Esophagus muscularis mucosa (tissue), 3 donors: ENCODE results near the gene BPNT1.

Experiments used
- POLR2A ChIP-seq: fragments of 450-650 bp; IDR thresholded peaks from one replicate; pipeline ENCODE4 v1.6.1; 2017; ENCODE audit warnings: antibody characterized with exemption, moderate library complexity, mild to moderate bottlenecking, low read depth
- TF ChIP-seq, protein P1 (sequence below), 3 experiments: fragments of 200-600 bp in 2 of 3; fragments of 450-650 bp in 1 of 3; sonication (generic) in 2 of 3; IDR thresholded peaks; one replicate each; pipeline ENCODE4 v1.5.1; 2017 to 2019; ENCODE audit warnings: antibody characterized with exemption in 3 of 3, mild to moderate bottlenecking in 2 of 3, moderate library complexity in 1 of 3

DNA sequence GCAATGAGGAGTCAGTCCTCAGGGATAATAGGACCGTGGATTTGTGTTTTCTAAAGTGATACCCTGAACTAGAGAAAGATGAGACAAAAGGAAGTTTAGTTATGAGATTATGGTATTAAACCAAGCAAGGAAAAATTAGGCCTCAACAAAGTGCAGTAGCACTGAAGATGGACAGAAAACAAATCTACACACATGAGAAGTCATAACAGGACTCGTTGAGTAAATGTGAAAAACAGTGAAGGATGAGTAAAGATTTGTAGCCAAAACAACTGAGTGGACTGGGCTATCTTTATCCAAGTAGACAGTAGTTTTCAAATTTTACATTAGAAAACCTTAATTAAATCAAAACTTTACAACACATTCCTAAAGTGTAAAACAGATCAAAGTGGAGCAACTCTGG, 58.3 kb downstream of the BPNT1 start:
- TF ChIP-seq POLR2A, result no peak
- TF ChIP-seq, protein P1, sequence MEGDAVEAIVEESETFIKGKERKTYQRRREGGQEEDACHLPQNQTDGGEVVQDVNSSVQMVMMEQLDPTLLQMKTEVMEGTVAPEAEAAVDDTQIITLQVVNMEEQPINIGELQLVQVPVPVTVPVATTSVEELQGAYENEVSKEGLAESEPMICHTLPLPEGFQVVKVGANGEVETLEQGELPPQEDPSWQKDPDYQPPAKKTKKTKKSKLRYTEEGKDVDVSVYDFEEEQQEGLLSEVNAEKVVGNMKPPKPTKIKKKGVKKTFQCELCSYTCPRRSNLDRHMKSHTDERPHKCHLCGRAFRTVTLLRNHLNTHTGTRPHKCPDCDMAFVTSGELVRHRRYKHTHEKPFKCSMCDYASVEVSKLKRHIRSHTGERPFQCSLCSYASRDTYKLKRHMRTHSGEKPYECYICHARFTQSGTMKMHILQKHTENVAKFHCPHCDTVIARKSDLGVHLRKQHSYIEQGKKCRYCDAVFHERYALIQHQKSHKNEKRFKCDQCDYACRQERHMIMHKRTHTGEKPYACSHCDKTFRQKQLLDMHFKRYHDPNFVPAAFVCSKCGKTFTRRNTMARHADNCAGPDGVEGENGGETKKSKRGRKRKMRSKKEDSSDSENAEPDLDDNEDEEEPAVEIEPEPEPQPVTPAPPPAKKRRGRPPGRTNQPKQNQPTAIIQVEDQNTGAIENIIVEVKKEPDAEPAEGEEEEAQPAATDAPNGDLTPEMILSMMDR (IDR thresholded peaks at IDR 0.05), result no peak
